Esophagus (tissue), 2 donors: Measurements from ENCODE around the gene SGSM1. TPM values are rescaled to one million over a fixed set of nuclear protein-coding genes. Genes with fewer than 3 reads are reported as not detected.

Source experiments
- polyA plus RNA-seq, 2 donors: library from polyadenylated mRNA; stranded (reverse); fragments of 200-250 nt; gene quantifications; one replicate each; pipeline ENCODE4 v1.2.3, GENCODE V29; 2013
- donor health status: healthy with polysubstance abuse.
- donor health status: Bipolar disorder and iron deficiency.

SGSM1 gene
- polyA plus RNA-seq, 2 donors, result 0.14 to 0.16 TPM

Other genes starting within 250 kb of the SGSM1 start
- 10 to 100 TPM in 1 of 2 donors, 1 to 10 TPM in 1; 8.5 to 11.3 TPM for gene LRRC75B, start 213.1 kb upstream of the SGSM1 start, polyA plus RNA-seq
- gene GGT1, start 203.0 kb upstream of the SGSM1 start, polyA plus RNA-seq, result 1 to 10 TPM; 1.5 to 3.9 TPM
- gene PIWIL3, start 31.5 kb upstream of the SGSM1 start, polyA plus RNA-seq, result not detected
- gene LHFPL7, start 140.5 kb downstream of the SGSM1 start, polyA plus RNA-seq, result not detected
- gene KIAA1671, start 146.5 kb downstream of the SGSM1 start, polyA plus RNA-seq, result 10 to 100 TPM; 14.2 to 17.7 TPM